ENCODE measurements around the gene CANX.

- no peak for TF ChIP-seq POLR2A (IDR thresholded peaks at IDR 0.05)
- TF ChIP-seq CTCF (IDR thresholded peaks at IDR 0.05) = no peak
Observed at GRCh38 chr5:179696603-179697002, 2.2 kb upstream of the CANX start.
